HepG2 (cell line): Measurements from ENCODE around the gene DPY30. TPM values are rescaled to one million over a fixed set of nuclear protein-coding genes. Genes with fewer than 3 reads are reported as not detected.
A peak's percentile ranks its signal among the peaks of the same experiment; 100 is the strongest.

ENCODE experiments used
- AGO2 ChIP-seq: fragments of 200-400 bp; formaldehyde crosslinking; optimal IDR thresholded peaks from 2 replicates; pipeline ENCODE3; 2017; ENCODE audit warnings: mild to moderate bottlenecking, low read depth, low read length, moderate library complexity
- BRF2 ChIP-seq: sonication (generic); formaldehyde crosslinking; IDR thresholded peaks from 2 replicates; pipeline ENCODE4 v1.8.1; 2022; ENCODE audit warnings: mild to moderate bottlenecking, missing genetic modification reagents
- CBFB ChIP-seq: sonication (generic); formaldehyde crosslinking; IDR thresholded peaks from 2 replicates; pipeline ENCODE4 v1.4.0; 2020; ENCODE audit warnings: missing genetic modification reagents
- CBX5 ChIP-seq: sonication (generic); formaldehyde crosslinking; IDR thresholded peaks from 2 replicates; pipeline ENCODE4 v1.4.0; 2020; ENCODE audit warnings: missing genetic modification reagents, borderline replicate concordance
- EP300 ChIP-seq, 3 experiments: sonication (generic) in 1 of 3; formaldehyde crosslinking in 1 of 3; IDR thresholded peaks; 2 replicates each; pipeline versions ENCODE4 v1.5.1 to v1.6.1; 2011 to 2020; ENCODE audit warnings: low read depth in 2 of 3, low read length in 2 of 3, borderline replicate concordance in 1 of 3, improper control_type of control experiment in 1 of 3, mild to moderate bottlenecking in 1 of 3, missing genetic modification reagents in 1 of 3, moderate library complexity in 1 of 3
- FOXC1 ChIP-seq: sonication (generic); formaldehyde crosslinking; IDR thresholded peaks from 2 replicates; pipeline ENCODE4 v1.8.0; 2022; ENCODE audit warnings: mild to moderate bottlenecking, missing genetic modification reagents, borderline replicate concordance
- HHEX ChIP-seq: IDR thresholded peaks from 2 replicates; pipeline ENCODE4 v1.6.1; 2016; ENCODE audit warnings: control low read depth
- JUND ChIP-seq: sonication (generic); formaldehyde crosslinking; IDR thresholded peaks from 2 replicates; pipeline ENCODE4 v1.8.0; 2022; ENCODE audit warnings: mild to moderate bottlenecking, missing genetic modification reagents
- MATR3 ChIP-seq: sonication (generic); formaldehyde crosslinking; IDR thresholded peaks from 2 replicates; pipeline ENCODE4 v1.4.0; 2020; ENCODE audit warnings: missing genetic modification reagents
- MTF2 ChIP-seq: sonication (generic); formaldehyde crosslinking; IDR thresholded peaks from 2 replicates; pipeline ENCODE4 v1.5.0; 2020; ENCODE audit warnings: missing genetic modification reagents, borderline replicate concordance
- NFE2 ChIP-seq: sonication (generic); formaldehyde crosslinking; IDR thresholded peaks from 2 replicates; pipeline ENCODE4 v1.4.0; 2020; ENCODE audit warnings: missing genetic modification reagents
- NR0B2 ChIP-seq: sonication (generic); formaldehyde crosslinking; IDR thresholded peaks from 2 replicates; pipeline ENCODE4 v1.4.0; 2020; ENCODE audit warnings: mild to moderate bottlenecking, missing genetic modification reagents
- WIZ ChIP-seq: sonication (generic); formaldehyde crosslinking; IDR thresholded peaks from 2 replicates; pipeline ENCODE4 v1.5.1; 2020; ENCODE audit warnings: mild to moderate bottlenecking, missing genetic modification reagents
- ZMYM2 ChIP-seq: sonication (generic); formaldehyde crosslinking; IDR thresholded peaks from 2 replicates; pipeline ENCODE4 v1.8.0; 2022; ENCODE audit warnings: mild to moderate bottlenecking, missing genetic modification reagents
- ZMYM3 ChIP-seq: sonication (generic); formaldehyde crosslinking; IDR thresholded peaks from 2 replicates; pipeline ENCODE4 v1.5.1; 2020; ENCODE audit warnings: mild to moderate bottlenecking, missing genetic modification reagents
- ZNF17 ChIP-seq: sonication (generic); formaldehyde crosslinking; IDR thresholded peaks from 2 replicates; pipeline ENCODE4 v1.5.0; 2020; ENCODE audit warnings: mild to moderate bottlenecking, missing genetic modification reagents
- ZNF317 ChIP-seq: sonication (generic); formaldehyde crosslinking; IDR thresholded peaks from 2 replicates; pipeline ENCODE4 v1.5.0; 2020; ENCODE audit warnings: mild to moderate bottlenecking, missing genetic modification reagents
- ZNF563 ChIP-seq: sonication (generic); formaldehyde crosslinking; IDR thresholded peaks from 2 replicates; pipeline ENCODE4 v1.8.0; 2022; ENCODE audit warnings: mild to moderate bottlenecking, moderate library complexity, missing genetic modification reagents
- ZNF614 ChIP-seq: IDR thresholded peaks from 2 replicates; pipeline ENCODE4 v1.6.1; 2018; ENCODE audit warnings: missing biosample characterization, missing genetic modification reagents, inconsistent platforms, borderline replicate concordance
- ZNF740 ChIP-seq: sonication (generic); formaldehyde crosslinking; IDR thresholded peaks from 2 replicates; pipeline ENCODE4 v1.4.0; 2020; ENCODE audit warnings: missing genetic modification reagents
- polyA plus RNA-seq, 8 experiments: library from polyadenylated mRNA; depleted of rRNA in 3 of 8; stranded (reverse) in 7 of 8; unstranded in 1 of 8; fragments of >200 nt; fragmentation: Illumina TruSeq in 4 of 8; extraction: Trizol in 4 of 8; gene quantifications; 2 replicates each; pipeline versions ENCODE4 v1.2.1 to v1.2.3, GENCODE V29; 2011 to 2016; ENCODE audit warnings: low read depth in 4 of 8, missing spikeins in 1 of 8, mixed read lengths in 1 of 8; ENCODE audit not compliant: insufficient read depth in 1 of 8
- total RNA-seq, 5 experiments: library from RNA; depleted of rRNA; stranded (reverse); fragments of >200 nt; fragmentation: Illumina TruSeq; extraction: Trizol; gene quantifications; 2 replicates each; pipeline ENCODE4 v1.2.3, GENCODE V29; 2016; ENCODE audit warnings: low read depth in 1 of 5
- TF ChIP-seq, protein P1 (sequence below): sonication (generic); formaldehyde crosslinking; IDR thresholded peaks from 2 replicates; pipeline ENCODE4 v1.8.0; 2022; ENCODE audit warnings: missing genetic modification reagents, mild to moderate bottlenecking, moderate library complexity, borderline replicate concordance

DPY30 gene
- total and polyA plus RNA-seq, 2 of the 13 experiments (the other 11 are each of a cell fraction or from before 2014, with no cell fraction given), result 98.1 to 118 TPM

- peak; percentile 78; the same call in 1 of the 2 replicates for TF ChIP-seq BRF2 (CRISPR knock-in tag)
- TF ChIP-seq CBFB (CRISPR knock-in tag), result peak; percentile 97
- TF ChIP-seq CBX5, result peak; percentile 99
- TF ChIP-seq MATR3 (CRISPR knock-in tag), result no peak
- TF ChIP-seq NFE2 (CRISPR knock-in tag), result no peak
- TF ChIP-seq ZNF17 (CRISPR knock-in tag), result 0 out of 2 replicates have a peak, but pooled peaks have one; percentile 90
- TF ChIP-seq ZNF614 (CRISPR knock-in tag), result peak; percentile 98
- TF ChIP-seq AGO2, result peak; percentile 97
- TF ChIP-seq WIZ (CRISPR knock-in tag), result no peak
- TF ChIP-seq EP300 (IDR thresholded peaks at IDR 0.05; ENCODE audit: low read depth in 2 of 2, low read length in 2 of 2), result peak; percentile 55 to 65
- TF ChIP-seq EP300 (CRISPR knock-in tag; IDR thresholded peaks at IDR 0.05; ENCODE audit: borderline replicate concordance), result peak; percentile 79
- TF ChIP-seq ZNF317 (CRISPR knock-in tag), result peak; percentile 91
- peak; percentile 98 for TF ChIP-seq MTF2 (CRISPR knock-in tag)
- TF ChIP-seq HHEX (CRISPR knock-in tag), result no peak
- TF ChIP-seq JUND (CRISPR knock-in tag), result 0 out of 2 replicates have a peak, but pooled peaks have one; percentile 71
- peak; percentile 86 for TF ChIP-seq ZNF740 (CRISPR knock-in tag)
- peak; percentile 96 for TF ChIP-seq NR0B2 (CRISPR knock-in tag)
- TF ChIP-seq FOXC1 (CRISPR knock-in tag), result peak; percentile 99
- TF ChIP-seq, protein P1, sequence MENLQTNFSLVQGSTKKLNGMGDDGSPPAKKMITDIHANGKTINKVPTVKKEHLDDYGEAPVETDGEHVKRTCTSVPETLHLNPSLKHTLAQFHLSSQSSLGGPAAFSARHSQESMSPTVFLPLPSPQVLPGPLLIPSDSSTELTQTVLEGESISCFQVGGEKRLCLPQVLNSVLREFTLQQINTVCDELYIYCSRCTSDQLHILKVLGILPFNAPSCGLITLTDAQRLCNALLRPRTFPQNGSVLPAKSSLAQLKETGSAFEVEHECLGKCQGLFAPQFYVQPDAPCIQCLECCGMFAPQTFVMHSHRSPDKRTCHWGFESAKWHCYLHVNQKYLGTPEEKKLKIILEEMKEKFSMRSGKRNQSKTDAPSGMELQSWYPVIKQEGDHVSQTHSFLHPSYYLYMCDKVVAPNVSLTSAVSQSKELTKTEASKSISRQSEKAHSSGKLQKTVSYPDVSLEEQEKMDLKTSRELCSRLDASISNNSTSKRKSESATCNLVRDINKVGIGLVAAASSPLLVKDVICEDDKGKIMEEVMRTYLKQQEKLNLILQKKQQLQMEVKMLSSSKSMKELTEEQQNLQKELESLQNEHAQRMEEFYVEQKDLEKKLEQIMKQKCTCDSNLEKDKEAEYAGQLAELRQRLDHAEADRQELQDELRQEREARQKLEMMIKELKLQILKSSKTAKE, result peak; percentile 74; the same call in 1 of the 2 replicates
- TF ChIP-seq ZNF563, result peak; percentile 98
- TF ChIP-seq ZMYM2 (CRISPR knock-in tag), result peak; percentile 51; the same call in 1 of the 2 replicates
- peak; percentile 91 for TF ChIP-seq ZMYM3 (CRISPR knock-in tag)
Observed at GRCh38 chr2:32010670-32011484, 28.7 kb downstream of the DPY30 start, which contains the start of gene MEMO1 (continued).
